ENCODE data around the gene LAMTOR4.

Gene LAMTOR4

GRCh38 chr7:100198266-100198665, 49.5 kb downstream of the LAMTOR4 start:
- no peak for DNase-seq (ENCODE audit: low read depth in 2 of 2)
- TF ChIP-seq CTCF (IDR thresholded peaks at IDR 0.05; ENCODE audit: low read depth, low read length) = no peak
- H3K4me3 ChIP-seq (replicated peaks in 1 of 2; ENCODE audit: low read depth in 2 of 2, low read length in 2 of 2) = no peak overlapping the region

- no peak for TF ChIP-seq CTCF (IDR thresholded peaks at IDR 0.05; ENCODE audit: low read depth, low read length)
- no peak overlapping the region for H3K4me3 ChIP-seq (replicated peaks in 1 of 2; ENCODE audit: low read depth in 2 of 2, low read length in 2 of 2)
- DNase-seq (ENCODE audit: low read depth in 2 of 2) = no peak
Observed at GRCh38 chr7:100200693-100201092, 52.0 kb downstream of the LAMTOR4 start.

All from cardiac fibroblast (primary cell).